Fibroblast of lung (primary cell): ENCODE results near the gene CAST.

ENCODE experiments used
- EZH2 ChIP-seq: IDR thresholded peaks from 2 replicates; pipeline ENCODE4 v1.5.1; 2012; ENCODE audit warnings: low read length, control low read depth, mild to moderate bottlenecking; ENCODE audit errors: missing control alignments
- TF ChIP-seq, protein P1 (sequence below), 2 donors: IDR thresholded peaks in 1 of 2; conservative IDR thresholded peaks in 1 of 2; 1 replicate in 1 of 2; 2 replicates in 1 of 2; pipeline ENCODE4 v1.5.1; 2011 to 2012; ENCODE audit warnings: low read length in 2 of 2, control low read depth in 1 of 2, inconsistent platforms in 1 of 2, low read depth in 1 of 2, mild to moderate bottlenecking in 1 of 2

DNA sequence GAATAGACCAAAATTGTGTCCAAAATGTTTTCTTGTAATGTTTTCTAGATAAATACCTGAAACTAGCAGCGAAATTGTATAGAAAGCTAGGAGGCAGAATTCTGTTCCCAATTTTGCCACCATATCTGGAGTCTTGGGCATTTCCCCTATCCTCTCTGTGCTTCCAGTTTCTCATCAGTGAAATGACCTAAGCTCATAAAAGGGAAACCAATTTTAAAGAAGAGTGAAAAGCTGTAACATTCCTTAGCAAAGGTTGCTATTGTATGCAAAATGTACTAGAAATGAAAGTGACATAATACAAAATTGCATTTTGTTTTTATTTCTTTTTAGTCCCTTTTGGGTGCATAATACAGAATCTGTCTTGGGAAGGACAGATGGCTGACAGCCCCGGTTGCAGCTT is 36.8 kb upstream of the CAST start:
- TF ChIP-seq, protein P1, sequence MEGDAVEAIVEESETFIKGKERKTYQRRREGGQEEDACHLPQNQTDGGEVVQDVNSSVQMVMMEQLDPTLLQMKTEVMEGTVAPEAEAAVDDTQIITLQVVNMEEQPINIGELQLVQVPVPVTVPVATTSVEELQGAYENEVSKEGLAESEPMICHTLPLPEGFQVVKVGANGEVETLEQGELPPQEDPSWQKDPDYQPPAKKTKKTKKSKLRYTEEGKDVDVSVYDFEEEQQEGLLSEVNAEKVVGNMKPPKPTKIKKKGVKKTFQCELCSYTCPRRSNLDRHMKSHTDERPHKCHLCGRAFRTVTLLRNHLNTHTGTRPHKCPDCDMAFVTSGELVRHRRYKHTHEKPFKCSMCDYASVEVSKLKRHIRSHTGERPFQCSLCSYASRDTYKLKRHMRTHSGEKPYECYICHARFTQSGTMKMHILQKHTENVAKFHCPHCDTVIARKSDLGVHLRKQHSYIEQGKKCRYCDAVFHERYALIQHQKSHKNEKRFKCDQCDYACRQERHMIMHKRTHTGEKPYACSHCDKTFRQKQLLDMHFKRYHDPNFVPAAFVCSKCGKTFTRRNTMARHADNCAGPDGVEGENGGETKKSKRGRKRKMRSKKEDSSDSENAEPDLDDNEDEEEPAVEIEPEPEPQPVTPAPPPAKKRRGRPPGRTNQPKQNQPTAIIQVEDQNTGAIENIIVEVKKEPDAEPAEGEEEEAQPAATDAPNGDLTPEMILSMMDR (conservative IDR thresholded peaks at IDR 0.05 in 1 of 2, IDR thresholded peaks at IDR 0.05 in 1 of 2; ENCODE audit: low read depth in 1 of 2, low read length in 2 of 2) = no peak
- TF ChIP-seq EZH2 = no peak
